Hypothalamus (tissue), 51 donors: Measurements from ENCODE around the gene NPHS1.
"Not testable (repeated sequence)": the region's sequence is repeated elsewhere in the genome, so short reads cannot be mapped to it uniquely, and the experiment has no call there.

Experiments used
- DNase-seq, 51 donors: peaks; one replicate each; lab custom pipeline; 2025; lab: John Stamatoyannopoulos, UW

NPHS1 gene

GRCh38 chr19:35822579-35822978 lies 29.7 kb downstream of the NPHS1 start:
- no peak for DNase-seq

DNA sequence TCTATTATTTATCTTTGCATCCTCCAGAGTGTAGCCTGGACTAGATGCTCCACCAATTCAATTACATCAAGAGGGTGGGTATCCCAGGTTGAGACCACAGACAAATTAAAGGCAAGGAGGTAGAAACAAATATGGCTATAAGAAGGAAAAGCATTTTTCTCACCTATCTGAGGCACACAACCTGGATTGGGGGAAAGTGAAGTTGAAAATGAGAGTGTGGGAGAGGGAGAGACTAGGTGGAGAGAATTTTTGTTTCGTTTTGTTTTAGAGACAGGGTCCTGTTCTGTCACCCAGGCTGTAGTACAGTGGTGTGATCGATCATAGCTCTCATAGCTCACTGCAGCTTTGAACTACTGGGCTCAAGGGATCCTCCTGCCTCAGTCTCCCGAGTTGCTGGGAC lies 33.9 kb downstream of the NPHS1 start:
- DNase-seq, result no peak

DNA sequence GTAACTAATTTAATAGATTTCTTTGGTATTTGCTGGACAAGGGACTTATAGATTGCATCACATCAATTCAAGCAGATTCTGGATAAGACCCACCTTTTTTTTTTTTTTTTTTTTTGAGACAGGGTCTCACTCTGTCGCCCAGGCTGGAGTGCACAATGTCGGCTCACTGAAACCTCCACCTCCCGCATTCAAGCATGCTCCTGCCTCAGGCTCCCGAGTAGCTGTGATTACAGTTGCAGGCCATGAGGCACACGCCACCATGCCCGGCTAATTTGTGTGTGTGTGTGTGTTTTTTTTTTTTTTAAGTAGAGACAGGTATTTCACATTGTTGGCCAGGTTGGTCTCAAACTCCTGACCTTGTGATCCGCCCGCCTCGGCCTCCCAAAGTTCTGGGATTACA lies 35.5 kb downstream of the NPHS1 start:
- no peak for DNase-seq

GRCh38 chr19:35816262-35816661 lies 36.0 kb downstream of the NPHS1 start:
- no peak for DNase-seq

DNA sequence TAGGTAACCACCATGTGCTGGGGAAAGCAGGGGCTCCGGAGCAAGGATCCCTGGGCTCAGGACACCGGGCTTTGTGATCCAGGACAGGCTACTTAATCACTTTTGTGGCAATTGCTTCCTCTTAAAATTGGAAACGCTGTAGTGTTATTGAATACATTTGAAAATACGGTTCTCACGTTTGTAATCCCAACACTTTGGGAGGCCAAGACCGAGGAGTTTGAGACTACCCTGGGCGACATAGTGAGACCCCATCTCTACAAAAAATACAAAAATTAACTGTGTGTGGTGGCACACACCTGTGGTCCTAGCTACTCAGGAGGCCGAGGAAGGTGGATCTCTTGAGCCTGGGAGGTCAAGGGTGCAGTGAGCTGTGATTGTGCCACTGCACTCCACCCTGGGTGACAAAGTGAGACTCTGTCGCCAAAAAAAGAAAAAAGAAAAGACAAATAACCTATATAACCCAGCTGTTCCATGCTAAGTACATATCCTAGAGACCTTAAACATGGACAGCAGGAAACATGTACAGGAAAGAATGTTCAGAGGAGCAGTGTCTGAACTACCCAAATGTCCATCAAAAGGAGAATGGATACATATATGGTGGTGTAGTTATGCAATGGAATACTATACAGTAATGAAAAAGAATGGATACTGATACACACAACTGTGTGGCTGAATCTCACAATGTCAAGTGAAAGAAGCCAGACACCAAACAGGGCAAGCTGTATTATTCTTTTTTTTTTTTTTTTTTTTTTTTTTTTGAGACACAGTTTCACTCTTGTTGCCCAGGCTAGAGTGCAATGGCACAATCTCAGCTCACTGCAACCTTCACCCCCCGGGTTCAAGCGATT lies 39.0 kb downstream of the NPHS1 start:
- no peak for DNase-seq

- no peak for DNase-seq
These were observed 39.9 kb downstream of the NPHS1 start, which contains the start of gene PRODH2 for GRCh38 chr19:35812220-35813042. TSS of gene PRODH2 (minus strand) at chr19:35812845. CDS start at chr19:35812805, 40 bp downstream.

DNA sequence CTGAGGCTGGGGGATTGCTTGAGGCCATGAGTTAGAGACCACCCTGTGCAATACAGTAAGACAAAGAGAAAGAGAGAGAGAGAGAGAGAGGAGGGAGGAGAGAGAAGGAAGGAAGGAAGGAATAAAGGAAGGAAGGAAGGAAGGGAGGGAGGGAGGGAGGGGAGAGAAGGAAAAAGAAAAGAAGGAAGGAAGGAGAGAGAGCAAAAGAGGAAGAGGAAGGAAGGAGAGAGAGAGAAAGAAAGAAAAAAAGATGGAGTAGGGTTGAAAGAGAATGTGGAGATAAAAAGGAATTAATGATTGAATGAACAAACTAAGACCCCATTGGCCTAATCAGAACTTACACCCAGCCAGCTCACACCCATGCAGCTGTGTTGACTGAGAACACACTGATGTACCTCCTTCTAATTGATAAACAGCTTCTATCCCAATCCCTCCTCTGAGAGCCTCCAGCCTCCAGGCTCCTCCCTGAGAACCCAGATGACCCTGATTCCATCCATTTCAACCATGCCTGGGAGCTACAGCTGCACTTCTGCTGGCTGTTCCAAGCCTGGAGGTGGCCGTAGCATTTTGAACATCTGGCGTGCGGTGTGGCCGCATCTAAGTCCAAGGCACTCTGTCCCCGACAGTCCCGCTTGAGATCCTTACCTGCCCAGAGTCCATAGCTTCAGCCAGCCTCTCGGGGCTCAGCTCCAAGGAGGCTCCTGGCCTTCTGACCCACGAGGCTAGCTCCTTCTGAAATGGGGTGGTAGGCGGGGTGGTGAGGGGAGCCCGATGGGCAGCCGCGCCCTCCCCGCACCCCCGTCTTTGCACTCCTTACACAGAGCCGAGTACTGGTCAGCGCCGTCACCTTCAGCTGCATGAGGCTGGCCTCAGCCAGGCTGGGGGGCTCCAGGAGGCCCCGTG lies 40.7 kb downstream of the NPHS1 start:
- no peak for DNase-seq

- DNase-seq, result no peak
These were observed 44.7 kb downstream of the NPHS1 start for GRCh38 chr19:35807633-35808032.

DNA sequence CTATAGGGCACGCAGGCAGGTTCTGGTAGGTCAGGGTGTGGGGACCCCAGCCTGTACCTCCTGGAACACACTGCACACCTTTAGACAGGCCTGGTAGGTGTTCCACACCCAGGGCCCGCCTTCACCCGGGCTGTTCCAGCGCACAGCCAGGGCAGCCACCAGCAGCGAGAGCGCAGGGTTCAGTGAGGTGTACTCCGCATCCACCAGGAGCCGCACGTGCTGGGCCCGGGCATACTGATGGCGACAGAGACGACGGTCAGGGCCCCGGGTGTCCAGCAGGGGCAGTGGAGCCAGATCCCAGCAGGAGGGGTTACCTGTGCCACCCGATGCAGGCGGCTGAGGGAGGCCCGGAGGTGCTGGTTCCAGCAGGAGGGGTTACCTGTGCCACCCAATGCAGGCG lies 45.7 kb downstream of the NPHS1 start:
- no peak for DNase-seq

DNA sequence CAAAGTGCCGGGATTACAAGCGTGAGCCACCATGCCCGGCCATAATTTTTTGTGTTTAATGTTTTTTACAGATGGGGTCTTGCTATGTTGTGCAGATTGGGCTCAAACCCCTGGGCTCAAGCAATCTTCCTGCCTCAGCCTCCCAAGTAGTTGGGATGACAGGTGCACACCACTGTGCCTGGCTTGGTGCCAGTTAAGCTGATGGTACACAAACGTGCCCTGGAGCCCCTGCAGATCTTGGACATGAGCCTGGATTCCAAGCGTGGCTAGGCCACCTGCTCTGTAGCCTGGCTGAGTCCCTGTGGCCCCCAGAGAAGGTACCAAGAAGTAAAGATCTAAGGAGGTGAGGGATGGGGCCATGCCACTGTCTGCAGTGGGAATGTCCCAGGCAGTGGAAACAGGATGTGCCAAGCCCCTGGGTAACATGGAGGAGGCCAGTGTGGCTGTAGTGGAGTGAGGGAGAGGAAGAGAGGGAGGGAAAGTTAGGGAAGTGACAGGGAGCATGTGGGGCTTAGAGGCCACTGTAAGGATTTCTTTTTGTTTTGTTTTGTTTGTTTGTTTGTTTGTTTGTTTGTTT lies 46.7 kb downstream of the NPHS1 start:
- no peak for DNase-seq

- no peak for DNase-seq
These were observed 50.5 kb downstream of the NPHS1 start for GRCh38 chr19:35801828-35802227.

DNA sequence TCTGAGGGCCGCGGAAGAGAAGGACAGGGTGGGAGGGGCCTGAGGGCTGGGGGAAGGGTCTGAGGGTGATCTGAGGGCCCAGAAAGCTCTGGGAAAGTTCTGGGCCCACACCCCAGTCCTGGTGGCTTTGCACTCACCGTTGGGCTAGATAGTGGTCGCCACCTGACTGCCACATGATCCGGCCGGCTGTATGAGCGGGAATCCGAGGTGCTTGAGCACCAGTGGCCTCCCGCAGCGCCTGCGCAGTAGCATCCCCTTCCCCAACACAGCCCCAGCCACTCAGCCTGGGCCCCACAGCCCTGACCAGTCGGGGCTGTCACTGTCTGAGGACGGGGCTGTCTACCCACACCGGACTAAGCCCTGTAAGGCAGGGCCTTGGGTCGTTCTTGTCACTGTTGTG lies 54.6 kb downstream of the NPHS1 start:
- peak in 31 of 51 donors; percentile 3 to 60 (median 19) for DNase-seq

DNA sequence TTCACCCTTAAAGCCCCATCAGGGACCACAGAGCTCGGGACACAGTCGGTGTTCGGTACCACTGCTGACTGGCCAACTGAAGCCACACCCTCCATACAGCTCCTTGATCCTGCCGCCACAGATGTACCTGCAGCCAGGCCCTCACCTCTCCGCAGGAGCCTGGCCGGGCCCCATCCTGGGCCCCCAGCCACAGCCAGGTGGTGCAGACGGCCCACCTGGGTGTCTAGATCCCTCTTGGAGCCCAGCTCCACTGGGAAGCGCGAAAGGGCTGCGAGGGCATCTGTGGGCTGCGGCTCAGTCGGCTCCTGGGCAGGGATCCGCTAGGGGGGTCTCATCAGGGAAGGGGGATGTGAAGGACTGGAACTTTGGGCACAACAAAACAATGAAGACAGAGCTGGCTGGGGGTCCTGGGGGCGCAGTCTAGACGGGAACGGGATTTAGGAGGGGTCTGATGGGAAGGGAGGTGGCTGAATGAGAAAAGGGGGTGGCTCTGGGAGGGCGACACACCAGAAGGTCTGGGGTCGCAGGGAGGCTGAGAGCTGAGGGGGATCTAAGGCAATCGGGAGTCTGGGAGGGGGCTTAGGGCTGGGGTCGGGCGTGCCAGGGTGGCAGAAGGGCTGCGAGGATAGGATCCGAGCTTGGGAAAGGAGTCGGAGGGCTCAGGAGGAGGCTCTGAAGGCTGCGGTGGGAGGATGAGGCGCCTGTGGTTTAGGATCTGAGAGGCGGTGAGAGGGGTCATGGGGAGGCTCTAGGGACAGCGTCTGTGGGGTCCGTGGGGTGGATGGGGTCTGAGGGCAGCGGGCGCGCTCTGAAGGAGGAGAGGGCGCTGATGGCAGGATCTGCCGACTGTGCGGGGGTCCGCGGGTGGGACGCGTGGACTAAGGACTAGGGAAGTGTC lies 55.4 kb downstream of the NPHS1 start:
- DNase-seq, result no peak

DNA sequence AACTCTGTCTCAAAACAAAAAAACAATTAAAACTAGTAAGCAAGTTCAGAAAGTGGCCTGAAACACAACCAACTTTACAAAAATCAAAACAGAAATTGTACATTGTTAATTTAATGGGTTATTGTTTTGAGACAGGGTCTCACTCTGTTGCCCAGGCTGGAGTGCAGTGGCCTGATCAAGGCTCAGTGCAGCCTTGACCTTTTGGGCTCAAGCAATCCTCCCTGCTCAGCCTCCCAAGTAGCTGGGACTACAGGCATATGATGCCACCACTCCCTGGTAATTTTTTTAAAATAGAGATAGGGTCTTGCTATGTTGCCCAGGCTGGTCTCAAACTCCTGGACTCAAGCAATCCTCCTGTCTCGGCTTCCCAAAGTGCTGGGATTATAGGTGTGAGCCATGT lies 56.7 kb downstream of the NPHS1 start:
- not testable (repeated sequence) for DNase-seq

- DNase-seq, result no peak
These were observed 58.7 kb downstream of the NPHS1 start for GRCh38 chr19:35793381-35794165.

- no peak for DNase-seq
These were observed 59.4 kb downstream of the NPHS1 start for GRCh38 chr19:35792888-35793287.

- DNase-seq, result no peak
These were observed 60.0 kb downstream of the NPHS1 start for GRCh38 chr19:35792312-35792711.

- DNase-seq, result no peak
These were observed 60.5 kb downstream of the NPHS1 start for GRCh38 chr19:35791814-35792279.
